DMS114 treated with DMSO at 0.1 percent for 48 hours (cell line): Measurements from ENCODE around the gene TCF23.
"Not testable (repeated sequence)": the region's sequence is repeated elsewhere in the genome, so short reads cannot be mapped to it uniquely, and the experiment has no call there.

Experiments used
- DNase-seq: peaks from one replicate; lab custom pipeline; 2025; ENCODE audit not compliant: unreplicated experiment; lab: John Stamatoyannopoulos, UW

TCF23 gene

GRCh38 chr2:27186613-27187345 lies 38.0 kb downstream of the TCF23 start:
- no peak for DNase-seq

- no peak for DNase-seq
These were observed 41.2 kb downstream of the TCF23 start for GRCh38 chr2:27189989-27190388.

- DNase-seq, result peak; percentile 73
These were observed 42.4 kb downstream of the TCF23 start for GRCh38 chr2:27191070-27191829.

- no peak for DNase-seq
These were observed 45.9 kb downstream of the TCF23 start for GRCh38 chr2:27194538-27195354.

- not testable (repeated sequence) for DNase-seq
These were observed 47.0 kb downstream of the TCF23 start for GRCh38 chr2:27195799-27196198.

GRCh38 chr2:27198068-27198467 lies 49.3 kb downstream of the TCF23 start:
- DNase-seq, result not testable (repeated sequence)

- no peak for DNase-seq
These were observed 49.8 kb downstream of the TCF23 start for GRCh38 chr2:27198627-27199026.

GRCh38 chr2:27199241-27199640 lies 50.4 kb downstream of the TCF23 start:
- DNase-seq, result no peak

GRCh38 chr2:27201675-27202074 lies 52.9 kb downstream of the TCF23 start:
- DNase-seq, result no peak

- no peak for DNase-seq
These were observed 54.0 kb downstream of the TCF23 start for GRCh38 chr2:27202854-27203253.

GRCh38 chr2:27203741-27204140 lies 54.9 kb downstream of the TCF23 start:
- no peak for DNase-seq

GRCh38 chr2:27204566-27204965 lies 55.8 kb downstream of the TCF23 start:
- DNase-seq, result no peak

- DNase-seq, result no peak
These were observed 56.4 kb downstream of the TCF23 start for GRCh38 chr2:27205206-27205605.

GRCh38 chr2:27206346-27206745 lies 57.5 kb downstream of the TCF23 start:
- no peak for DNase-seq
